ENCODE measurements around the gene NEDD8.
"Not testable (repeated sequence)": the region's sequence is repeated elsewhere in the genome, so short reads cannot be mapped to it uniquely, and the experiment has no call there.

DNA sequence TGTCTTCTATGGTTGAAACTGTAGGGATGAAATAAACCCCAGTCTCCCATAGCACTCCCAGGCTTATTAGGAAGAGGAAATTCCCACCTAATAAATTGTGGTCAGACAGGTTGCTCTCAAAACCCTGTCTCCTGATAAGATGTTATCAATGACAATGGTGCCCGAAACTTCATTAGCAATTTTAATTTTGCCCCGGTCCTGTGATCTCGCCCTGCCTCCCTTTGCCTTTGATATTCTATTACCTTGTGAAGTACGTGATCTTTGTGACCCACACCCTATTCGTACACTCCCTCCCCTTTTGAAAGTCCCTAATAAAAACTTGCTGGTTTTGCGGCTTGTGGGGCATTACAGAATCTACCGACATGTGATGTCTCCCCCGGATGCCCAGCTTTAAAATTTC is 29.6 kb downstream of the NEDD8 start:
- TF ChIP-seq, protein P1, sequence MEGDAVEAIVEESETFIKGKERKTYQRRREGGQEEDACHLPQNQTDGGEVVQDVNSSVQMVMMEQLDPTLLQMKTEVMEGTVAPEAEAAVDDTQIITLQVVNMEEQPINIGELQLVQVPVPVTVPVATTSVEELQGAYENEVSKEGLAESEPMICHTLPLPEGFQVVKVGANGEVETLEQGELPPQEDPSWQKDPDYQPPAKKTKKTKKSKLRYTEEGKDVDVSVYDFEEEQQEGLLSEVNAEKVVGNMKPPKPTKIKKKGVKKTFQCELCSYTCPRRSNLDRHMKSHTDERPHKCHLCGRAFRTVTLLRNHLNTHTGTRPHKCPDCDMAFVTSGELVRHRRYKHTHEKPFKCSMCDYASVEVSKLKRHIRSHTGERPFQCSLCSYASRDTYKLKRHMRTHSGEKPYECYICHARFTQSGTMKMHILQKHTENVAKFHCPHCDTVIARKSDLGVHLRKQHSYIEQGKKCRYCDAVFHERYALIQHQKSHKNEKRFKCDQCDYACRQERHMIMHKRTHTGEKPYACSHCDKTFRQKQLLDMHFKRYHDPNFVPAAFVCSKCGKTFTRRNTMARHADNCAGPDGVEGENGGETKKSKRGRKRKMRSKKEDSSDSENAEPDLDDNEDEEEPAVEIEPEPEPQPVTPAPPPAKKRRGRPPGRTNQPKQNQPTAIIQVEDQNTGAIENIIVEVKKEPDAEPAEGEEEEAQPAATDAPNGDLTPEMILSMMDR (IDR thresholded peaks at IDR 0.05) = not testable (repeated sequence)
- TF ChIP-seq POLR2A (IDR thresholded peaks at IDR 0.05) = not testable (repeated sequence)
